Measurements from ENCODE around the gene NUDT22.

The NUDT22 gene

GRCh38 chr11:64204080-64204440 is 22.0 kb upstream of the NUDT22 start:
- TF ChIP-seq EGR1 (IDR thresholded peaks at IDR 0.05) (no peak), RAD21 (IDR thresholded peaks at IDR 0.05; ENCODE audit: low read depth) (no peak), EP300 (IDR thresholded peaks at IDR 0.05; ENCODE audit: borderline replicate concordance) (no peak), CREB1 (IDR thresholded peaks at IDR 0.05; ENCODE audit: low read depth) (no peak), CEBPB (IDR thresholded peaks at IDR 0.05) (no peak), NFIC (IDR thresholded peaks at IDR 0.05) (no peak), TEAD4 (IDR thresholded peaks at IDR 0.05) (no peak), TCF12 (IDR thresholded peaks at IDR 0.05; ENCODE audit: low read depth) (no peak), FOXM1 (IDR thresholded peaks at IDR 0.05; ENCODE audit: borderline replicate concordance, low read depth) (no peak), YY1 (IDR thresholded peaks at IDR 0.05; ENCODE audit: low read depth) (no peak), TAF1 (IDR thresholded peaks at IDR 0.05; ENCODE audit: low read depth) (no peak), USF1 (IDR thresholded peaks at IDR 0.05) (no peak), ZBTB7A (IDR thresholded peaks at IDR 0.05; ENCODE audit: low read depth) (no peak)
- TF ChIP-seq, protein P1, sequence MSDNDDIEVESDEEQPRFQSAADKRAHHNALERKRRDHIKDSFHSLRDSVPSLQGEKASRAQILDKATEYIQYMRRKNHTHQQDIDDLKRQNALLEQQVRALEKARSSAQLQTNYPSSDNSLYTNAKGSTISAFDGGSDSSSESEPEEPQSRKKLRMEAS (IDR thresholded peaks at IDR 0.05), result no peak
- TF ChIP-seq, protein P2, sequence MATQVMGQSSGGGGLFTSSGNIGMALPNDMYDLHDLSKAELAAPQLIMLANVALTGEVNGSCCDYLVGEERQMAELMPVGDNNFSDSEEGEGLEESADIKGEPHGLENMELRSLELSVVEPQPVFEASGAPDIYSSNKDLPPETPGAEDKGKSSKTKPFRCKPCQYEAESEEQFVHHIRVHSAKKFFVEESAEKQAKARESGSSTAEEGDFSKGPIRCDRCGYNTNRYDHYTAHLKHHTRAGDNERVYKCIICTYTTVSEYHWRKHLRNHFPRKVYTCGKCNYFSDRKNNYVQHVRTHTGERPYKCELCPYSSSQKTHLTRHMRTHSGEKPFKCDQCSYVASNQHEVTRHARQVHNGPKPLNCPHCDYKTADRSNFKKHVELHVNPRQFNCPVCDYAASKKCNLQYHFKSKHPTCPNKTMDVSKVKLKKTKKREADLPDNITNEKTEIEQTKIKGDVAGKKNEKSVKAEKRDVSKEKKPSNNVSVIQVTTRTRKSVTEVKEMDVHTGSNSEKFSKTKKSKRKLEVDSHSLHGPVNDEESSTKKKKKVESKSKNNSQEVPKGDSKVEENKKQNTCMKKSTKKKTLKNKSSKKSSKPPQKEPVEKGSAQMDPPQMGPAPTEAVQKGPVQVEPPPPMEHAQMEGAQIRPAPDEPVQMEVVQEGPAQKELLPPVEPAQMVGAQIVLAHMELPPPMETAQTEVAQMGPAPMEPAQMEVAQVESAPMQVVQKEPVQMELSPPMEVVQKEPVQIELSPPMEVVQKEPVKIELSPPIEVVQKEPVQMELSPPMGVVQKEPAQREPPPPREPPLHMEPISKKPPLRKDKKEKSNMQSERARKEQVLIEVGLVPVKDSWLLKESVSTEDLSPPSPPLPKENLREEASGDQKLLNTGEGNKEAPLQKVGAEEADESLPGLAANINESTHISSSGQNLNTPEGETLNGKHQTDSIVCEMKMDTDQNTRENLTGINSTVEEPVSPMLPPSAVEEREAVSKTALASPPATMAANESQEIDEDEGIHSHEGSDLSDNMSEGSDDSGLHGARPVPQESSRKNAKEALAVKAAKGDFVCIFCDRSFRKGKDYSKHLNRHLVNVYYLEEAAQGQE (IDR thresholded peaks at IDR 0.05; ENCODE audit: low read depth), result no peak

DNA sequence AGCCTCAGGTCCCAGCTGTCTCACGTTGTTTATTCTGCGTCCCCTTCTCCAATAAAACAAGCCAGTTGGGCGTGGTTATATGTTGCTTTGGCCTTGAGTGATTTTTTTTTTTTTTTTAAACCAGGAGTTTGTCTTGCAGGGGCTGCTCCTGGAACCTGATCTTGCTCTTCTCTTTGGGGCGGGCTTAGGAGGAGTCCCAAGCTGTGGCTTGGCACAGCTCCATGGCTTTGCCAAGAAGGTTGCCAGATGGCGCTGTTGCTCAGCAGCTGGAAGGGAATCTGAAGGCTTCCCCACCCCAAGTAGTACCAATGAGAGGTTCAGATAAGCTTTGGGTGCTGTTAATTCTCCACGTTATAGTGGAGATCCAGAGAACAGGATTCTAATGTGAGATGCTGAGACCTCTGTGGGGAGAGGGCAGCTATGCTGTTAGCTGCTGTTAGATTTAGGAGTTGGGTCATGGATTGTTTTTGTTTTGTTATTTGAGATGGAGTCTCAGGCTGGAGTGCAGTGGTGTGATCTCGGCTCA is 21.5 kb upstream of the NUDT22 start:
- TF ChIP-seq TAF1 (IDR thresholded peaks at IDR 0.05; ENCODE audit: low read depth) (no peak), RAD21 (IDR thresholded peaks at IDR 0.05; ENCODE audit: low read depth) (peak; percentile 85), TEAD4 (IDR thresholded peaks at IDR 0.05) (0 out of 2 replicates have a peak, but pooled peaks have one; percentile 16), NFIC (IDR thresholded peaks at IDR 0.05) (peak; percentile 96)
- TF ChIP-seq, protein P1 (IDR thresholded peaks at IDR 0.05), result no peak

DNA sequence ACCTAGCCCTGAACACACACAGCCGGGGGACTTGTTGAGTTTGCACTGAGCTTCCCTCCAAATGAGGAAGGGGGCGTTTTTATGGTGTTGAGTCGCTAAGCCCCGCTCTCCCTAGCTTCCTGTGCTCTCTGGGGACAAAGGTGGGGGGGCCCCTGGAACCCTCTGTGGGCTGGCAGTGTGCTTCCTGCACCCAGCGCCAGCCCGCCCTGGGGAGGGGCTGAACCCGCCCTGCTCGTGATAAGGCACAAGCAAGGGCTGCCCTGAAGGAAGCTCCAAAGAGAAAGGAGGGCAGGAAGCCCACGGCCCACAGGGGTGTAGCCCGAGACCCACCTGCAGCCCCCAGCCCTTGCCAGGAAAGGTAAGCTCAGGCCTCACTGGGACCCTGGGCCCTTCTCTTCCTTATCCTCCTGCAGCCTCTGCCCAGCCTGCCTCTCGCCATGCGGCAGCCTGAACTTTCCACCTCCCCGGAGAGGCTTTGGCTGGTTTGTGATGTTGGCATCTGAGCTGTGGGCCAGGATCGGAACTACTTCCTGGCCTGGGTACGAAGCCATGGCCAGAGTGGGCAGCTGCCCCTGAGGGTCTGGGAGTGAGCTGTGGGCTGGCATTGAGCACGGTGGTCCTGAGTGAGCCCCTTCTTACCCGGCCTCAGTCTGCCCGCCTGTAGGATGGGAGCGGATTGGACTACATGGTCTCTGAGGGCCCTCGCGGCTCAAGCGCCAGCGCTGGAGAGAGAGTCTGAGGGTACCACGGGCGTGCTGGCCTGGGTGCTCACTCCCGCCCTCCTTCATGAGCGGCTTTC is 19.4 kb upstream of the NUDT22 start, which contains the start of gene FERMT3:
FERMT3 (plus strand) TSS at position 265 of the 799 bp plus-strand sequence. CDS start 644 bp downstream, outside the sequence.
- no peak for TF ChIP-seq TCF12 (IDR thresholded peaks at IDR 0.05; ENCODE audit: low read depth)
- no peak for TF ChIP-seq USF1 (IDR thresholded peaks at IDR 0.05)
- TF ChIP-seq TEAD4 (IDR thresholded peaks at IDR 0.05), result no peak
- TF ChIP-seq, protein P1 (IDR thresholded peaks at IDR 0.05), result no peak
- no peak for TF ChIP-seq EGR1 (IDR thresholded peaks at IDR 0.05)
- TF ChIP-seq RAD21 (IDR thresholded peaks at IDR 0.05; ENCODE audit: low read depth), result no peak
- TF ChIP-seq CREB1 (IDR thresholded peaks at IDR 0.05; ENCODE audit: low read depth), result no peak
- no peak for TF ChIP-seq EP300 (IDR thresholded peaks at IDR 0.05; ENCODE audit: borderline replicate concordance)
- no peak for TF ChIP-seq TAF1 (IDR thresholded peaks at IDR 0.05; ENCODE audit: low read depth)
- TF ChIP-seq, protein P2 (IDR thresholded peaks at IDR 0.05; ENCODE audit: low read depth), result no peak
- no peak for TF ChIP-seq YY1 (IDR thresholded peaks at IDR 0.05; ENCODE audit: low read depth)
- TF ChIP-seq CEBPB (IDR thresholded peaks at IDR 0.05), result no peak
- TF ChIP-seq FOXM1 (IDR thresholded peaks at IDR 0.05; ENCODE audit: borderline replicate concordance, low read depth), result no peak
- no peak for TF ChIP-seq NFIC (IDR thresholded peaks at IDR 0.05)

- no peak for TF ChIP-seq NFIC (IDR thresholded peaks at IDR 0.05)
- TF ChIP-seq TEAD4 (IDR thresholded peaks at IDR 0.05), result no peak
- no peak for TF ChIP-seq TCF12 (IDR thresholded peaks at IDR 0.05; ENCODE audit: low read depth)
- no peak for TF ChIP-seq RAD21 (IDR thresholded peaks at IDR 0.05; ENCODE audit: low read depth)
- no peak for TF ChIP-seq CREB1 (IDR thresholded peaks at IDR 0.05; ENCODE audit: low read depth)
- TF ChIP-seq FOXM1 (IDR thresholded peaks at IDR 0.05; ENCODE audit: borderline replicate concordance, low read depth), result no peak
- TF ChIP-seq, protein P1 (IDR thresholded peaks at IDR 0.05), result no peak
- TF ChIP-seq EGR1 (IDR thresholded peaks at IDR 0.05), result no peak
- no peak for TF ChIP-seq ZBTB7A (IDR thresholded peaks at IDR 0.05; ENCODE audit: low read depth)
- TF ChIP-seq EP300 (IDR thresholded peaks at IDR 0.05; ENCODE audit: borderline replicate concordance), result no peak
- TF ChIP-seq USF1 (IDR thresholded peaks at IDR 0.05), result no peak
- no peak for TF ChIP-seq YY1 (IDR thresholded peaks at IDR 0.05; ENCODE audit: low read depth)
- TF ChIP-seq, protein P2 (IDR thresholded peaks at IDR 0.05; ENCODE audit: low read depth), result no peak
Observed at GRCh38 chr11:64207256-64208085, 18.6 kb upstream of the NUDT22 start.
